ENCODE data around the gene CHST11.

The CHST11 gene

DNA sequence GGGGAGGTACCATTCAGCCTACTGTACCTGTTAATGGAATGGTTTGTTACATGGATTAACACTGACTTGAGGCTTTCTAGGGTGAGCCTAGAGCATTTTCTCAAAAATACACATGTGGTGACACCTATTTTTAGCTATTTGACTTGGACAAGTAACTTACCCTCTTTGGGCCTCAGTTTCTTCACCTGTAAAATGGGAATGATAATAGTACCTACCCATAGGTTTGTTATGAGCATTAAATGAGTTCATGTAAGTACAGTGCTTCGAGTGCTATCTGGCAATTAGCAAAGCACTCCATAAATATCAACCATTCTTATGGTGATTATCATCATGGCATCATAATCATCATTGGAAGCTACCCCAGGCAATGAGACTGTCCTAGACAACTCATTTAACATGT lies 216.5 kb downstream of the CHST11 start:
- TF ChIP-seq, protein P1, sequence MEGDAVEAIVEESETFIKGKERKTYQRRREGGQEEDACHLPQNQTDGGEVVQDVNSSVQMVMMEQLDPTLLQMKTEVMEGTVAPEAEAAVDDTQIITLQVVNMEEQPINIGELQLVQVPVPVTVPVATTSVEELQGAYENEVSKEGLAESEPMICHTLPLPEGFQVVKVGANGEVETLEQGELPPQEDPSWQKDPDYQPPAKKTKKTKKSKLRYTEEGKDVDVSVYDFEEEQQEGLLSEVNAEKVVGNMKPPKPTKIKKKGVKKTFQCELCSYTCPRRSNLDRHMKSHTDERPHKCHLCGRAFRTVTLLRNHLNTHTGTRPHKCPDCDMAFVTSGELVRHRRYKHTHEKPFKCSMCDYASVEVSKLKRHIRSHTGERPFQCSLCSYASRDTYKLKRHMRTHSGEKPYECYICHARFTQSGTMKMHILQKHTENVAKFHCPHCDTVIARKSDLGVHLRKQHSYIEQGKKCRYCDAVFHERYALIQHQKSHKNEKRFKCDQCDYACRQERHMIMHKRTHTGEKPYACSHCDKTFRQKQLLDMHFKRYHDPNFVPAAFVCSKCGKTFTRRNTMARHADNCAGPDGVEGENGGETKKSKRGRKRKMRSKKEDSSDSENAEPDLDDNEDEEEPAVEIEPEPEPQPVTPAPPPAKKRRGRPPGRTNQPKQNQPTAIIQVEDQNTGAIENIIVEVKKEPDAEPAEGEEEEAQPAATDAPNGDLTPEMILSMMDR (conservative IDR thresholded peaks at IDR 0.05; ENCODE audit: low read length) = no peak
- no peak overlapping the region for H3K4me3 ChIP-seq (ENCODE audit: low read length)
- no peak for DNase-seq (ENCODE audit: low read depth)

DNA sequence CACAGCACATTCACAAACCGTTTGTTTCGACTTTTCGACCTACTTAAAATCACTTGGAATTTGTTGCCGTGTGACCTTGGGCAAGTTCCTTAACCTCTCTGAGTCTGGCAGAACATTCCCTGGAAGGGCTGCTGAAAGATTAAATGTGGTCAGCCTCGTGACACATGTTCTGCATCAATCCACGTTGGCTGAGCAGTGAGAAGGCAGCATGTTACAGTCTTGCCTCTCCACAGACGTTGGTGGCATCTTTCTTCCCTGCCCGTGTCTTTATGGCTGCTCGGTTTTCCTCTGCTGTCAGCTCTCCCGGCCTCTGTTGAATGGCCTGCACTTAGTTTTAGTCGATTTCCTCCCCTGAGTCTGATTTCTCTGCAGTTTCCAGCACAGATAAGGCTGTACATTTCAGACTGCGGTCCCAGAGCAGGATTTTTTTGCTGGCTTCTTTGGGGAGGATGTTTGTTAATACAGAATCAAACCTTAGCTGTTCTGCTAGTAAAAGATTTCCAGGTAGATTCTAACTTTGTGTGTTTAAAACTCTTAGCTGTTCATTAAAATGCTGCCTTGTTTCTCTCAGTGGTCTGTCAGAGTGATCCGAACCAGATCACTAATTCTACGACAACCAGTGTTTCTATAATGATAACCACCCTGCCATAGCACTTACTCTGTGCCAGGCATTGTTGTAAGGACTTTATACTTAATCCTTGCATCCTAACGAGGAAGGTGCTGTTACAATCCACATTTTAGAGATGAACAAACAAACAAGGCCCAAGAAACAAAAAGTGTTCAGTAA lies 217.1 kb downstream of the CHST11 start:
- peak; percentile 84 for DNase-seq (ENCODE audit: low read depth)
- TF ChIP-seq, protein P1 (conservative IDR thresholded peaks at IDR 0.05; ENCODE audit: low read length) = no peak
- H3K4me3 ChIP-seq (ENCODE audit: low read length) = no peak overlapping the region

DNA sequence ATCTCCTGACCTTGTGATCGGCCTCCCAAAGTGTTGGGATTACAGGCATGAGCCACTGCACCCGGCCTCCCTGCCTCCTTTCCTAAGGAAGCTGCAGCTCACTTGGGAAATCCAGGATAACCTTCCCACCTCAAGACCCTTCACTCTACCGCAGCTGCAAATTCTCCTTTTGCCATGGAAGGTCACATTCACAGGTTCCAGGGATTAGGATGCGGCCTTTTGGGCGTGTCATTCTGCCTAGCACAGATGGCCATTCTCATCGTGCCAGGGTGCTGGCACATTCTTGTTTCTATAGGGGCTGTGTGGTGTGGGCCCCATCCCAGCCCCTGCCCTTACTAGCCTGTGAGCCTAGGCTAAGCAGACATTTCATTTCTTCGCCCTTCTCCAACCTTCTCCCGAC lies 219.9 kb downstream of the CHST11 start:
- H3K4me3 ChIP-seq (ENCODE audit: low read length) = no peak overlapping the region
- no peak for DNase-seq (ENCODE audit: low read depth)
- TF ChIP-seq, protein P1 (conservative IDR thresholded peaks at IDR 0.05; ENCODE audit: low read length) = no peak

DNA sequence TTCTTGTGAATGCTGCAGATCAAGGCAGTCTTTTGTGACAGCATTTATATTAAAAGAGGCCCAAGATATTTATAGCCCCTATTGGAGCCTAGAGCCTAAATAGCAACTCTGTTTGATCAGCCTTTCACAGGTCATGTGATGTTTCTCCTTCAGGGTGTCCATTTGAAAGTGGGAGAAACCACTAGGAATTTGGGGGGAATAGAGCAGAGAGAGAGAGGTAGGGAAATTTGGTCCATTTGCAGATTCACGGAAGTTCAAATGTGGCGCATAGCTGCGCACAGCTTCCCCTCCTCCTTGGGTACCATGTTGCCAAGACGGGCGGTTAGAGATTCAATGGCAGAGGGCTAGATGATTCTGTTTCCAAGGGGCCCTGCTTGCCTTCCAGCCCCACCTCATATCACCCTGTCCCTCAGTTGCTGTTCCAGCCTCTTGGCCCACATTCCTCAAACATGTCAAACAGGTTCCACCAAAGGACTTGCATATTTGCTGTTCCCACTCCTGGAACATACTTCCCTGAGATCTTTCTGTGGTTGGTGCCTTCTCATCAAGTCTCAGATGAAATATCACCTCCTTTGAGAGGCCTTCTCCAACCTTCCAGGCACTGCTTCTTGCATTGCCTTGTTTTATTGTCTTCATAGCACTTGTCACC lies 220.8 kb downstream of the CHST11 start:
- DNase-seq (ENCODE audit: low read depth) = no peak
- TF ChIP-seq, protein P1 (conservative IDR thresholded peaks at IDR 0.05; ENCODE audit: low read length) = no peak
- no peak overlapping the region for H3K4me3 ChIP-seq (ENCODE audit: low read length)

DNA sequence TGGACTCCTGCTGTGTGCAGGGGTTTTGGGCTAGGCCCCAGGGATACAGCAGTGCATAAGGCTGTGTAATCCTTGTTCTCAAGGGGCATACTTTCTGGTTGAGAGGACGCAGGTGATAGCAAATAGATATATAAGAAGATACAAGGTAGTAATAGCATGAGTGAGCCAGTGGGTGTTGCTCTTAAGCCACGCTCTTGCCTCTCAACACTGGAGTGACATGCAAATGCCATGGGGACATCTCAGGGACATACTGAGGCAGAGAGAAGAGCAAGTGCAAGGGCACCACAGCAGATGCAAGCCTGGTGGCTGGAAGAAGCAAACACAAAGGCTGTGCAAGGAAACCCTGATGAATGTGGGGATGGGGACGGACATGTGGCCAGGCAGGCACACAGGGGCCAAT lies 223.3 kb downstream of the CHST11 start:
- TF ChIP-seq, protein P1 (conservative IDR thresholded peaks at IDR 0.05; ENCODE audit: low read length) = peak; percentile 48
- no peak overlapping the region for H3K4me3 ChIP-seq (ENCODE audit: low read length)
- DNase-seq (ENCODE audit: low read depth) = no peak

DNA sequence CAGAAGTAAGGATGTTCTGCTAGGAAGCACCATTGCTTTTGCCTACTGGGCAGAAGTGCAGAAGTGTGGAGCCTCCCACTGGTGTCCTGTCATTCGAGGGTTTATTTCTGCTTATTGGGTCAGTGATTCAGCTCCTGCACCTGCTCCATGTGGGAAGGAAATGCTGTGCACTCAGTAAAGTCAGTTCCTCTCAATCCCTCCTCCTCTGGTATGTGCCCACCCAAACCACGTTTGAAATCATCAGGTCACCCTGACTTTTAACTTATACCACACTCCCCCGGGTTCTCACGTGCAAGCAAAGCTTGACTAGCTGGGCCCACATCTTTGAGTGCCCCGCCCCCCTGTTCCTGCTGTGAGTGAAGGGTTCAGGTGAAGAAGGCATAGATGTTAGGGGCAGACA lies 223.7 kb downstream of the CHST11 start:
- TF ChIP-seq, protein P1 (conservative IDR thresholded peaks at IDR 0.05; ENCODE audit: low read length) = no peak
- no peak for DNase-seq (ENCODE audit: low read depth)
- H3K4me3 ChIP-seq (ENCODE audit: low read length) = no peak overlapping the region

Data from AG10803 (cell line).